ENCODE measurements around the gene UGT8. TPM values are rescaled to one million over a fixed set of nuclear protein-coding genes. Genes with fewer than 3 reads are reported as not detected.
"Not testable (repeated sequence)": the region's sequence is repeated elsewhere in the genome, so short reads cannot be mapped to it uniquely, and the experiment has no call there.

Gene UGT8
- total RNA-seq, 4 donors from 2014 or later = 0.46 to 8.5 TPM; not detected in 2

DNA sequence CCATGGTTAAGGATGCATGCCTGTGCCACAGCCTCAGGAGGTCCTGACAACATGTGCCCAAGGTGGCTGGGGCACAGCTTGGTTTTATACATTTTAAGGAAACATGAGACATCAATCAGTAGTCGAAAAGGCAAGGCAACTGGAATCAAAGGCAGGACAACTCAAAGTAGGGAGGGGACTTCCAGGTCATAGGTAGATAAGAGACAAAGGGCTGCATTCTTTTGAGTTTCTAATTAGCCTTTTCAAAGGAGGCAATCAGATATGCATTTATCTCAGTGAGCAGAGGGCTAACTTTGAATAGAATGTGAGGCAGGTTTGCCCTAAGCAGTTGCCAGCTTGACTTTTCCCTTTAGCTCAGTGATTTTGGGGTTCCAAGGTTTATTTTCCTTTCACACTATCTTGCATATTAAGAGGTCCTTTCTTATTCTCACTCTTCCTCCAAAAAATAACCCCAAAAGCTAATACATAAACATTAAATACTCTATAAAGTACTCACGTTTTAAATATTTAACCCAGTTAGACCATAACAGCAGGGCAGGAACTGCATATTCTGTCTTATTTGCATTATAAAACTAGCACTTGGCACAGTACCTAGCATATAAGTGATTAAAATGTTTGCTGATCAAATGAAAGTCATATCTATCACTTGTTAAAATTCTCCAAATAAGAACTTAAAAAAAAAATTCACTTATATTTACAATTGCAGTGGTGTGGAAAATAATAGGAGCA, 36.3 kb upstream of the UGT8 start:
- Histone ChIP-seq H3K27ac (no peak overlapping the region), H3K4me1 (no peaks in the 10 kb centered on the region), H3K4me3 (no peak overlapping the region), H3K9me3 (no peaks in the 10 kb centered on the region), H3K27me3 (no peaks in the 10 kb centered on the region), H3K36me3 (no peaks in the 10 kb centered on the region)
- DNase-seq = no peak
- TF ChIP-seq, protein P1, sequence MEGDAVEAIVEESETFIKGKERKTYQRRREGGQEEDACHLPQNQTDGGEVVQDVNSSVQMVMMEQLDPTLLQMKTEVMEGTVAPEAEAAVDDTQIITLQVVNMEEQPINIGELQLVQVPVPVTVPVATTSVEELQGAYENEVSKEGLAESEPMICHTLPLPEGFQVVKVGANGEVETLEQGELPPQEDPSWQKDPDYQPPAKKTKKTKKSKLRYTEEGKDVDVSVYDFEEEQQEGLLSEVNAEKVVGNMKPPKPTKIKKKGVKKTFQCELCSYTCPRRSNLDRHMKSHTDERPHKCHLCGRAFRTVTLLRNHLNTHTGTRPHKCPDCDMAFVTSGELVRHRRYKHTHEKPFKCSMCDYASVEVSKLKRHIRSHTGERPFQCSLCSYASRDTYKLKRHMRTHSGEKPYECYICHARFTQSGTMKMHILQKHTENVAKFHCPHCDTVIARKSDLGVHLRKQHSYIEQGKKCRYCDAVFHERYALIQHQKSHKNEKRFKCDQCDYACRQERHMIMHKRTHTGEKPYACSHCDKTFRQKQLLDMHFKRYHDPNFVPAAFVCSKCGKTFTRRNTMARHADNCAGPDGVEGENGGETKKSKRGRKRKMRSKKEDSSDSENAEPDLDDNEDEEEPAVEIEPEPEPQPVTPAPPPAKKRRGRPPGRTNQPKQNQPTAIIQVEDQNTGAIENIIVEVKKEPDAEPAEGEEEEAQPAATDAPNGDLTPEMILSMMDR (IDR thresholded peaks at IDR 0.05) = no peak
- no peak for TF ChIP-seq POLR2A (IDR thresholded peaks at IDR 0.05)
- intact Hi-C loops (cut with DNase I; ENCODE audit: low total_unique reads) = no loop called here

GRCh38 chr4:114563536-114564315, 34.9 kb upstream of the UGT8 start:
- Histone ChIP-seq H3K9me3 (no peaks in the 10 kb centered on the region), H3K36me3 (no peaks in the 10 kb centered on the region), H3K27me3 (no peaks in the 10 kb centered on the region), H3K27ac (no peak overlapping the region), H3K4me3 (no peak overlapping the region), H3K4me1 (no peaks in the 10 kb centered on the region)
- intact Hi-C loops (cut with DNase I; ENCODE audit: low total_unique reads) = no loop called here
- TF ChIP-seq, protein P1 (IDR thresholded peaks at IDR 0.05) = no peak
- no peak for TF ChIP-seq POLR2A (IDR thresholded peaks at IDR 0.05)
- DNase-seq = no peak

DNA sequence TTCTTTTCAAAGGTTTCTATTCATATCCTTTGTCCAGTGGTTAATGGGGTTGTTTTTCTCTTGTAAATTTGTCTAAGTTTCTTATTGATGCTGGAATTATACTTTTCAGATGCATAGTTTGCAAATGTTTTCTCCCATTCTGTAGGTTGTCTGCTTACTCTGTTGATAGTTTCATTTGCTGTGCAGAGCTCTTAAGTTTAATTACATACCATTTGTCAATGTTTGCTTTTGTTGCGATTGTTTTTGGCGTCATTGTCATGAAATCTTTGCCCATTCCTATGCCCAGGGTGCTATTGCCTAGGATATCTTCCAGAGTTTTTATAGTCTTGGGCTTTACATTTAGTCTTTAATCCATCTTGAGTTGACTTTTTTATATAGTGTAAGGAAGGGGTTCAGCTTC, 21.2 kb upstream of the UGT8 start:
- Histone ChIP-seq H3K9me3 (no peaks in the 10 kb centered on the region), H3K27me3 (no peaks in the 10 kb centered on the region)
- DNase-seq = no peak

DNA sequence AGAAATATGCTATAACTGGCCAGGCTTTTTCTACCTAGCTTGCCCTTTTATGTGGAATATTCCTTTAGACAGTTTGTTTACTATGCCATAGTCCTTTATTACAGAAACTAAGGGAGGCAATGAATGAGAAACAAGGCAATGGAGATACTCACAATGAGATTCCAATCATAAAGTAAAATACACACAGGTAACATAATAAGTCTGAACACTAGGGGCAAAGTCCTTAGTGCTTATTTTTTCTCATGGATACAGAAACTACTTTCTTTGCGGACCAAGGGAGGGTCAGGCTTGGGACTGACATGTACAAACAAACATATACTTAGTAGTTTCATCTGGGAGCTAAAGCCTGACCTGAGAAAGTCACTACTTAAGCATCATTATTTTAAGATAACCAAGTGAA, 16.0 kb upstream of the UGT8 start:
- TF ChIP-seq, protein P1 (IDR thresholded peaks at IDR 0.05) = no peak
- TF ChIP-seq POLR2A (IDR thresholded peaks at IDR 0.05) = no peak
- Histone ChIP-seq H3K4me1 (no peaks in the 10 kb centered on the region), H3K27ac (no peak overlapping the region), H3K36me3 (no peaks in the 10 kb centered on the region), H3K4me3 (no peak overlapping the region), H3K9me3 (no peaks in the 10 kb centered on the region), H3K27me3 (no peaks in the 10 kb centered on the region)
- no peak for DNase-seq
- intact Hi-C loops (cut with DNase I; ENCODE audit: low total_unique reads) = no loop called here

More for the DNA sequence above, 21.2 kb upstream of the UGT8 start:
- intact Hi-C loops (cut with DNase I; ENCODE audit: low total_unique reads) = no loop called here
- TF ChIP-seq, protein P1 (IDR thresholded peaks at IDR 0.05) = no peak
- no peak for TF ChIP-seq POLR2A (IDR thresholded peaks at IDR 0.05)
- H3K27ac ChIP-seq = no peak overlapping the region
- H3K4me1 ChIP-seq = no peaks in the 10 kb centered on the region
- H3K36me3 ChIP-seq = no peaks in the 10 kb centered on the region
- no peak overlapping the region for H3K4me3 ChIP-seq

DNA sequence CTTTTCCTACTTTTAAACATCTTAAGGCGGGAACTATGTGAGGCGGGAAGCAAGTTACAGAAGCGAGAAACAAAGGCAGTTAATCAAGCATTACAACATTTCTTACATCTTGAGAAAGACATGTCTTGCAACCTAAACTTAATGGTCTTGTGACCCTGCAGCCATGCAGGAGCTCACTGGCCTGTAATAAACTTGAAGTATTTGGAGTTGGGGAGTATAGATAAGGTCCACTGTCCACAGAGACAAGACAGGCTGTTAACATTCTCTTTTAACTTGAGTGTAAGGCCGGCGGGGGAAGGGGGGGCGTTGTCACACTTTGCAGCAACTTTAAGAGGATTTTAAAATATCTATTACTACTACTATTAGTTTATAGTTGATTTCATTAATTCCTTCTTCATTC, 10.3 kb upstream of the UGT8 start:
- Histone ChIP-seq H3K9me3 (no peaks in the 10 kb centered on the region), H3K27me3 (no peaks in the 10 kb centered on the region), H3K4me1 (no peaks in the 10 kb centered on the region), H3K36me3 (no peaks in the 10 kb centered on the region), H3K4me3 (no peak overlapping the region), H3K27ac (no peak overlapping the region)
- intact Hi-C loops (cut with DNase I; ENCODE audit: low total_unique reads) = no loop called here
- DNase-seq = no peak
- TF ChIP-seq, protein P1 (IDR thresholded peaks at IDR 0.05) = no peak
- TF ChIP-seq POLR2A (IDR thresholded peaks at IDR 0.05) = no peak

DNA sequence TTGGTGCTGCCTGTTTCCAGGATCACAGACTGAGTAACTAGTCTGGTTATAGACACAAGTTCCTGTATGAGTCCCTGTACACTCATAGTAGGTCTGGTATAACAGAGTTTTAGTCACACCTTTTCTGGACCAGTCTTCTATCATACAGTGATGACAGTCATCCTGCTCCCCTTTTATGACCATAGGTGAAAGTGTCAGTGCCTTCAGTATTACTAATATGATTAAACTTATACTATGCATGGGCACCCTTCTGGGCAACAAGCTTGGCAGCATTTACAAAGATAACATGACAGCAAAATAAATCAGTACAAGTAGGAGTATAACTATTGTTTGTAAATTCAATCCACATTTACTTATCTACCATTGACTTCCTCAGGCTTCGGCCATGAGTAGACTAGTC, 8.2 kb upstream of the UGT8 start:
- intact Hi-C loops (cut with DNase I; ENCODE audit: low total_unique reads); H3K27me3 ChIP-seq; H3K4me3 ChIP-seq; H3K4me1 ChIP-seq; H3K9me3 ChIP-seq; H3K36me3 ChIP-seq; DNase-seq; H3K27ac ChIP-seq: not testable (repeated sequence)
